Measurements from ENCODE around the gene NMU.
A peak's percentile ranks its signal among the peaks of the same experiment; 100 is the strongest.
"Not testable (repeated sequence)": the region's sequence is repeated elsewhere in the genome, so short reads cannot be mapped to it uniquely, and the experiment has no call there.

Gene NMU

DNA sequence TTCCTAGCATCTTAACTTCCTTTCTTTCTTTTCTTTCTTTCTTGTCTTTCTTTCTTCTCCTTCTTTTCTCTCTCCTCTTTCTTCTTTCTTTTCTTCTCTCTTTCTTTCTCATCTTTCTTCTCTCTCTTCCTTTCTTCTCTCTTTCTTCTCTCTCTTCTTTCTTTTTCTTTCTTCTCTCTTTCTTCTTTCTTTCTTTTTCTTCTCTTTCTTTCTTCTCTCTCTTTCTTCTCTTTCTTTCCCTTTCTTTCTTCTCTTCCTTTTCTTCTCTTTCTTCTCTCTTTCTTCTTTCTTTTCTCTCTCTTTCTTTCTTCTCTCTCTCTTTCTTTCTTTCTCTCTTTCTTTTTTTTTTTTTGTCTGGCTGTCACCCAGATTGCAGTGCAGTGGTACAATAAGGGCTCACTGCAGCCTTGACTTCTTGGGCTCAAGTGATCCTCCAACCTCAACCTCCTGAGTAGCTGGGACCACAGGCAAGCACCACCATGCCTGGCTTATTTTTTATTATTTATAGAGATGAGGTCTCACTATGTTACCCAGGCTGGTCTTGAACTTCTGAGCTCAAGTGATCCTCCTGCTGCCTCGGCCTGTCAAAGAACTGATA lies 17.5 kb downstream of the NMU start:
- DNase-seq, result no peak

DNA sequence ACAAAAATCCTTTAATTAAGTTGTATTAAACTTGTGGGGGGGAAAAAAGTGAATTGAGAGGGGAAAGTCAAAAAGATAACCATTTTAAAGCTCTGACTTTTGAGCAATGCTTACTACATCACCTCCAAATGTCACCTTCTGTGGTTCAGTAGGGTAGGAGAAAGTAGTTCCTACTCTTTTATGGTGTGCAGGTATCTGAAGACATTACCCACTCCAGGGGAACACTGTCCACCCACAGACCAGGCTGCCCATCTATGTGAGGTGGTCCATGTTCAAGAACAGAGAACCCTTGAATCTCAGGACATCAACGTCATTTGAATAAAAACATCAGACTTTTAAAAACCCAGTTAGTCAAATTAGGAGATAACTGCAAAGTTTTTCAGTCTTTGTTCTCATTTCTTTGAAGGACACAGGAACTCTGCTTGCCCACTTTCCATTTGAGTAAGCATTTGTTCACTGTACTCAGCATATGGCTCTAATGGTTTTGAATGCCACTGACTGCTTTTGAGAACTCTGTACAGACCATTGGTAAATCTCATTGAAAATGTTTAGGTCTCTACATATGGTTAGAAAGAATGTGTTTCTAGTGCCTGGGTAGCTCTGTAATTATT lies 18.4 kb downstream of the NMU start:
- DNase-seq, result peak; percentile 56

DNA sequence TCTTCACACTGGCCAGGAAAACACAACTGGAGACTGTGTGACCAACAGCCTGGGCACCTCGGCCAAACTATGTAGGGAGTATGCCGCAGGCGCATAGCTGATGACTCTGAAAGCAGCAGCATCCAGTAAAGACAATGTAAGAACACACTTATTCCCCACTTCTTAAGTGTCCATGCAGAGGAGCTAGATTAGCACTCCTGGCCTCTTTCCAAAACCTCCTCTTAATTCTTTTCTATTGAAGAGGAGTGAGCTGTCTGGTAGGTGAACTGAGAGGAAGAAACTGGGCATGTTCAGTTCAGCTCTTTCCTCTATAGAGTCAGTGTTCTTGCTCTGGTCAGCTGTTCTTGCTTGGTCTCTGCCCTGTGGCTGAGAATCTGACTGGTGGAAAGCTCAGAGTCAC lies 21.1 kb downstream of the NMU start:
- no peak for DNase-seq

DNA sequence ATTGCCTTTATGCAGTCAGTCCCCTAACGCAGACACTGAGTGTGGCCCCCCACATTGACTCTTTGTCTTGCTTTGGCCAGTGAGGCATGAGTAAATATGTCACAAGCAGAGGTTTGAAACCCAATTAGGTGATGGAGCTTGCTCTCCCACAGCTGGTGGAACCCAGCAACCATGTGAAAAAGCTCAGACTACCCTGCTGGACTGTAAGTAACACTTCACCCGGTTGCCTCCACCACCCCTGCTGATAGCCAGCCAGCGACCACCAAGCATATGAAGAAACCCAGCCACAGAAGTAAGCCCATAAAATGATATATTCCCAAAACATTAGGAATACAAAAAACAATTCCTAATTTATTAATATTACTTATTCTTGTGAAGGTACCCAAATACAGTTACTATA lies 22.5 kb downstream of the NMU start:
- no peak for DNase-seq

DNA sequence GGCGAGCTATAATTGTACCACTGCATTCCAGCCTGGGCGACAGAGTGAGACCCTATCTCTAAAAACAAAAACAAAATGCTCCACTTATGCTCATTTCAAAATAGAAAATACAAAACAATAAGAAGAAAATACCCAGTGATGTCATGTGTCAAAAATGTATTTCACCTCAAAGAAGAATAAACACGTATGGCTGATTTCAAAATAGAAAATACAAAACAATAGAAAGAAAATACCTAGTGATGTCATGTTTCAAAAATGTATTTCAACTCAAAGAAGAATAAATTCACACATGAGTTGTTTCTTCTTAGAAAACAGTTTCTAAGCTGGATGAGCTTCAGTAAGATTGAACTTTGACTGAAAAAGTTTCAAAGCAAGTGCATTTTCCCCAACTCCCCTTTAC lies 23.8 kb downstream of the NMU start:
- DNase-seq, result no peak

DNA sequence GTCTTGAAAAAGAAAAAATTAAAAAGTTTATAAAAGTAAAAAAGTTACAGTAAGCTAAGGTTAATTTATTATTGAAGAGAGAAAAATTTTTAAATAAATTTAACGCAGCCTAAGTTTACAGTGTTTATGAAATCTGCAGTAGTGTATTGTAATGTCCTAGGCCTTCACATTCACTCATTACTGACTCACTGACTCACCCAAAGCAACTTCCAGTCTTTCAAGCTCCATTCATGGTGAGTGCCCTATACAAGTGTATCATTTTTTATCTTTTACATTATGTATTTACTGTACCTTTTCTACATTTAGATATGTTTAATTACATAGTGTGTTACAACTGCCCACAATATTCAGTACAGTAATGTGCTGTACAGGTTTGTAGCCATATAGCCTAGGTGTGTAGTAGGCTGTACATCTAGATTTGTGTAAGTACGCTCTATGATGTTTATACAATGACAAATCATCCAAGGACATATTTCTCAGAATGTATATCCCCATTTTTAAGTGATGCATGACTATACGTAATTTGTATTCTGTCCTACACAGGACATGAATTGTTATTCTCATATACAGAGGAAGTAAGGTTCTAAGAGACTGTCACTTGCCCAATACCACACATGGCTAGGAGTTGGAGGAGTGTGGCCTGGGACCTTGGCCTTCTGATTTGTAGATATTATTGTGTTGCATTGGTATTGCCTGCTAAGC lies 24.6 kb downstream of the NMU start:
- no peak for DNase-seq

DNA sequence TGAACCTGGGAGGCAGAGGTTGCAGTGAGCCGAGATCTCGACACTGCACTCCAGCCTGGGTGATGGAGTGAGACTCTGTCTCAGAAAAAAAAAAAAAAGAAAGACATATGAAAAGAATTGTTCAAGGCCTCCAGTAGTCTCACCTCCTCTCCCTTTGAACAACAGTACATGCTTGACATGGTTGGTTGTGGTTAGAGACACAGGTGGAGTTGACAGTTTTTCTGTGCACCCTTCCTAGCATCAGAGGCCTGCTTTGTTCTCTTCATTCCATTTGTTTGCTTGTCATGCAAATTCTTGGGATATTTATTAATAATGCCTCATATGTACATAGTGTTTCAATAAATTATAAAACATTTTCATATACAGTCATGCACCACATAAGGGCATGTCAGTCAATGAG lies 25.7 kb downstream of the NMU start:
- no peak for DNase-seq

DNA sequence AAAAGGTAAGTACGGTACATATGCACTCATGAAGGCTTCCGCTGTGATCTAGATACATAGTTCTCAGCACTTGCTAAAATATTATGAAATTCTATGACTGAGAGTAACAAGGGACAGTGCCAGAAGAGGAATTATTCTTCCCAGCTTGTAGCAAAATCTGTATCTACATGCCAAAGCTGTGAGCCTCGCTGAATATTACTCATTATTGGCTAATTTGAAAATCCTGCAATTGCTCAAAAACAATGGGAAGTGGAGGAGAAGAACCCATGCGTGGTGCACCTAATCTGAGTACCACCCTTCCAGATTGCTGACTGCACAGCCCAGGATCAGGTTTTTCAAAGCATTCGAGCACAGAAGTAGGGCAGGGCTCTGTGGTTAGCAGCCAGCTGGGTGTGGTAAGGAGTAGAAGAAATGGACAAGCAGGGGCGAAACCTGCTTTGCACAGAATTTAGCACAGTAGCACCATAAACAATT lies 26.7 kb downstream of the NMU start:
- DNase-seq, result no peak

DNA sequence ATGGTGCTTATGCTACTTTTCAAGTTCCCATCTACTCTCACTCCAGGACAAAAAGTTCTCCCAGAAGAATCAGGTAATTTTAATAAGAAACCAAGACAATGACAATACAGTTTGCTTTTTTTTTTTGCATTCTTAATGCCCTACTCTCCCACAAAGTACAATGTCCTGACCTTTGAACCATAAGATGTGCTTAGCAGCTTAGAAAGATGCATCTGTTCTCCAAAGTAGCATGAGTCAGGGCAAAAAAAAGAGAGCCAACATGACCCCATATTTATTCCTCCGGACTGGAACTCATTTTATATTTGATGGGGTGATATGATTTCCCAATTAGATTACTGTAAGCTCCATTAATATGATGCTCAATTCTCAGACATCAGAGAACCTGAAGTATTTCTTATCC lies 27.5 kb downstream of the NMU start:
- DNase-seq, result no peak

DNA sequence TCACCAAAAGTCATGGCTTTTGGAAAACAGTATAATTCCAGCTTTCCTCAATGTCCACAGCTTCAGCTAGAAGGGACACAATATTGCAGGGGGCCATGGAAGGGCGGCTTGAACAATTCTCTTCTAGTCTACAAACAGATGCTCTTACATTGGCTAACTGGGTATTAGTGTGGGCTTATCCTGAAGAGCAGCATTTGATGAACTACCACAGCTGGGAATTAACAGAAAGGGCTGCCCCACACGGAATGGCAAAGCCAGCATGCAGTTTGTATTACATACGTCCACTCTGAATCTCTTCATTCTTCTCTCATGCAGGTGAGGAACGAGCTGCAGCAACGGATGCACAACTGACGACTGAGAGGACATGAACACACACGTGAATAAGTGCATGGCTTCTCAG lies 31.1 kb downstream of the NMU start:
- no peak for DNase-seq

DNA sequence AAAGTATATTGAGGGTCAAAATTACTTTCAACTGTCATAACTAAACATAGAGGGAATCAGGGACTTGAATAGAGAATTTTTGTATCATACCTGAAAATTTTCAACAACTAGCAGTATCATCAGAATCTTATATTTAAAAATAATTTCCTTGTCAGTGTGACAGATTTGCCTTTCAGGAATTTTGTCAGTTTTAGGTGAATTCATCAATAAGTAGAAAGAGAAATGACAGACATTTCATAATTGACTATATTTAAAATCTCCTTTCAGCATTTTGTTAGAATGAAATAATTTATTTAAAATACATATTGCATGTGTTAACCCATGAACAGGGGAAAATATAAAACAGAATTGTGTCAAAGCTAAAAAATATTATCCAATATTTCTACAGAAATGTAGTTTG lies 35.5 kb downstream of the NMU start:
- DNase-seq, result no peak

DNA sequence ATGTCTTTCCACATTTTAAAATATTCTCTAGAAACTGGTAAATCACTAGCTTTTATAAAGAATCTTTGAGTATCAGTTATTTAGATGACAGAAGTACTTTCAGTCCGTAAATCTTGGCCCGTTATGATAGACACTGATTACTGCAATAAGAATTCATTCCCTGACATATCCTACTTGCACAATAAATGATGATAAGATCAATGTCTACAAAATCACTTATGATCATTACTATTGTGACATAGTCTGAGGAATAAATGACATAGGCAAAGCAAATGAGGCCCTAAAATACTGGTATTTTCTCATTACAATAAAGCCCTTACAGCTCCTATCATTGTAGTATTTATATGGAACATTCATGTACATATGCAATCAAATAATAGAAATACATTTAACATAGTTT lies 37.5 kb downstream of the NMU start:
- no peak for DNase-seq

DNA sequence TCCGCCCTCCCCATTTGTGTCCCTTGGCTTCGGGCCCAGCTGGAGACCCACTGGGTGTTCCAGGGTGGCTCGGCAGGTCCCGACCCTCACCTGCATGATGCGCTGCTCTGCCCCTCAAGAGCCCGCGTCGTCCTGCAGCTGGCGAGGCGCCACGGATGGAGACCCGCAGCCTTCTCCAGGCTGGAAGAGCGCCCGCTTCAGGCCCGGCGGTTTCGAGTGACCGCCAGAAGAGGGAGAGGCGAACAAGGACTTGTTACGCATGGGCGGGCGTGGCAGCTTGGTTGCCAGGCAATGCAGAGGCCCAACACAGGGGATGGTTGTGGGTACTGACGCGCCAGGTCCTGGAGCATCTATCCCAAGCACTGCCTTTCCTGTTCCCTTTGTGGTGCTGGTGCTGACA lies 44.1 kb downstream of the NMU start, which contains the start of gene PDCL2:
TSS of gene PDCL2 (minus strand) at position 232 of the 400 bp plus-strand sequence. CDS start at position 96, 136 bp downstream.
- no peak for DNase-seq

DNA sequence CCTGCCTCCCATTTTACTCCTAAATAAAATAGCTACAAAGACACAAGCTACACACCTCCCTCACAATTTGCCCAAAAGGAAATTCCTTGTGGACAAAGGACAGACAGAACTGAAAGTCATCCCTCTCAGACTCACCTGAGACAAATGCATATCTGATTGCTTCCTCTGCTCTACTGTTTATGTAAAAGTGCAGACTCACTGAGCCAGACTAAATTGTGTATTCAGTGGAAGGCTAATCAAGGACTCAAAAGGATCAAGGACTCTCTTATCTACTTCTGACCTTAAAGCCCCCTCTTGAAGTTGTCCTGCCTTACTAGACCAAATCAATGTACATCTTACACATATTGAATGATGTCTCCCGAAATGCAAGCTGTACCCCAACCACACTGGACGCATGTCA lies 47.9 kb downstream of the NMU start:
- DNase-seq, result no peak

DNA sequence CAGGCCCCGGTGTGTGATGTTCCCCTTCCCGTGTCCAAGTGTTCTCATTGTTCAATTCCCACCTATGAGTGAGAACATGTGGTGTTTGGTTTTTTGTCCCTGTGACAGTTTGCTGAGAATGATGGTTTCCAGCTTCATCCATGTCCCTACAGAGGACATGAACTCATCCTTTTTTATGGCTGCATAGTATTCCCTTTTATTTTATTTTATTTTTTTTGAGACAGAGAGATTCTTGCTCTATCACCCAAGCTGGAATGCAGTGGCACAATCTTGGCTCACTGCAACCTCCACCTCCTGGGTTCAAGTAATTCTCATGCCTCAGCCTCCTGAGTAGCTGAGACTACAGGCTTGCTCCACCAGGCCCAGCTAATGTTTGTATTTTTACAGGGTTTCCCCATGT lies 53.3 kb downstream of the NMU start:
- not testable (repeated sequence) for DNase-seq

DNA sequence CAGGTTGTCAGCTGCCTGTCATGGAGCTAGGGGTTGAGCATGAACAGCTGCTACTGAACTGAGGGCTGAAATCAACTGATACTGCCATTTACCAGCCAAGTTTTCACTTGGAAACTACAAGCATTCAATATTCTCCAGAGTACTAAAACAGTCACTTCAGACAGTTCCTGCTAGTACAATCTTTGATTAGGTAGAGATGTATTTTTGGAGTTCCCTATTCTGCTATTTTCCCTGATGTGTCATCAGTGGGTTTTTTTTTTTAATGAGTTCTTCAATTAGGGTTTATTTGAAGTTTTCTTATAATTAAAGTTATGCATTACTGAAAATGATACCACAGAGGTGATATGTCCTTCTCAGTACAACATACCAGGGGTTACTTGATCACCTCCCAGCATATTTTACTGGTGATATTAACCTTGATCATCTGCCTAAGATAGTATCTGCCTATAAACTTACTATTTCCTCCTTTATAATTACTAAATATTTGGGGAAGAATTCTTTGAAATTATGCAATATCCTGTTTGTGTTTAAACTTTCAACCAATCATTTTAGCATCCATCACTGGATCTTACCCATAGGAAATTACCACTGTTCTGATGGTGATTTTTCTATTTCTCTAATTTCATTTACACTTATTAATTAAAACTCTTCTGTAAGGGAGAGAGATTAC lies 57.6 kb downstream of the NMU start:
- no peak for DNase-seq

DNA sequence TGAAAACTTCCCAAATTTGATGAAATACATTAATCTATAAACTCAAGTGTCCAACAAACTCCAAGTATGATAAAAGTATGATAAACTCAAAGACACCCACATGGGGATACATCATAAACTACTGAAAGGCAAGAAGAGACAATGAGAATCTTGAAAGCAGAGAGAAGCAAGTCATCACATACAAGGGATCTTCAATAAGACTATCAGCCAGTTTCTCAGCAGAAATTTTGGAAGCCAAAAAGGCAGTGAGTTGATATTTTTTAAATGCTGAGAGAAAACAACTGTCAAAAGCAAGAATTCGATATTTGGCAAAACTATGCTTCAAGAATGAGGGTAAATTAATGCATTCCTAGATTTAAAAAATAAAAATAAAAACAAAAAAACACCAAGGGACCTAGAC lies 60.6 kb downstream of the NMU start:
- no peak for DNase-seq

DNA sequence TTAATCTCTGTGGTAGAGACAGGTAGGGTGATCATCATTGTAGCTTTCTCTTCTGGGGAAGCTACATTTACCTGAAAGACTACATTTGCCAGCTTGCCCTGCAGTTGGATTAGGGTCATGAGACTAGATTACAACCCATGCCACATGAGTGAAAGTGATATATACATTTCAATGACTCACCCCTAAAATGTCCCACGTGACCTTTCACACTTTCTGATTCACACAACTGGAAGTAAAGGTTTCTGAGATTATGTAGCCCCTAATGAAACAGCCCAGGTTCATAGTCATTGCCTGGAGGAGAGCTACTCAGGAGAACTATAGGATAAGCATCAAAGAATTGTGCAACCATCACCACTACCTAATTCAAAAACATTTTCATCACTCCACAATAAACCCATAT lies 61.8 kb downstream of the NMU start:
- DNase-seq, result peak; percentile 35

DNA sequence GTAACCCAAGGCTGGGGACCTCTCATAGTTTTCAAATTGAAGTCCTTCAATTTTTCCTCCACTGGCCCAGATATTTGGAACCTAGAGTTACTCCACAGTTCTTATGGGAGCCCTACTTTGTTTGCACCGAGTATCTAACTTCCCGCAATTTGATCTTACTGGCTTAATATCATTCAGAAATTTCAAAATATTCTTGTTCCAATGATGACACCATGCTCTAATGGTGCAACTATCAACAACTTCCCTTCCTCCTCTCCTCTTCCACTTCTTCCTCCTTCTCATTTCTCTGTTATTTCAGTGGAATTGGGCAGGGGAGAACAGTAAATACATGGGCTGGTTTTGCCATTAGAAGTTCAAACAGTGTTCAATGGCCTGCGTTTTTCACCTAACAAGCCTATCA lies 64.3 kb downstream of the NMU start:
- no peak for DNase-seq

DNA sequence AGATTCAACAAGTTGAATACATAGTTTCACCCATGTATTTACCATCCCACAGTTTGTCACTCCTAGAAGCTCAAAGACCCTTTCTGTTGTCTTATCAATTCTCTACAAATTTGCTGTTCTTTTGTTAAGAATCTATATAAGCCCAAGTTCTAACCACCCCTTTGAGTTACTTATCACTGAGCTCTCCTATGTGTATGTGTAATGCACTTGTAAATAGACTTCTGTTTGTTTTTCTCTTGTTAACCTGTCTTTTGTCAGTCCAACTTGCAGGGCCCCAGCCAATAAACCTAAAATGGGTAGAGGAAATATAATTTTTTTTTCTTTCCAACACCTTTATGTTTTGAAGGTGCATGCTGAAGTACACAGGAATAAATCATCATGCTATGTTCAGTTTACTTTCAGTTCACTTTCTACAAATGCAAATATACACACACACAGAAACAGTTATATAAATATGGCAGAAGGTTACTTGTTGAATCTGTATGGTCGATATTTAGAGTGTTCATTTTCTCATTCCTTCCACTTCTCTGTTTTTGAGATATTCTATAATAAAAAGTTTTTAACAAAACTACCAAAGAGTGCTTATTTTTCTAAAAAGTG lies 67.1 kb downstream of the NMU start:
- DNase-seq, result no peak

DNA sequence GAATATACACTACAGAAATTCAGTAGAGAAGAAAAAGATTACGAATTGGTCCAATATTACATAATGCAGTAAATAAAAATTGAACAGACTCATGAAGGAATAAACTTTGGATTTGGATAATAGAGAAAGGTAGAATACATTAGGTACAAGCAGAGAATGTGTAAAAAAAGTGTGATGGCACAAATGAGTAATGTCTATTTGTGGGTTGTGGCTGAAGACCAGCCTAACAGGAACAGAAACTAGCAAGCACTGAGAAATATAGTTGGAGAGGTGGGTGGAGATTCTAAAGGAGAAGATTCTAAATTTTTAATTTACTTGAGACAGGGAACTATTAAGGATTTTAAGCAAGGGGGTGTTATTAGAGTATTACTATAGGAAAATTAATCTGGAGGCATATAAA lies 74.2 kb downstream of the NMU start:
- peak; percentile 48 for DNase-seq

DNA sequence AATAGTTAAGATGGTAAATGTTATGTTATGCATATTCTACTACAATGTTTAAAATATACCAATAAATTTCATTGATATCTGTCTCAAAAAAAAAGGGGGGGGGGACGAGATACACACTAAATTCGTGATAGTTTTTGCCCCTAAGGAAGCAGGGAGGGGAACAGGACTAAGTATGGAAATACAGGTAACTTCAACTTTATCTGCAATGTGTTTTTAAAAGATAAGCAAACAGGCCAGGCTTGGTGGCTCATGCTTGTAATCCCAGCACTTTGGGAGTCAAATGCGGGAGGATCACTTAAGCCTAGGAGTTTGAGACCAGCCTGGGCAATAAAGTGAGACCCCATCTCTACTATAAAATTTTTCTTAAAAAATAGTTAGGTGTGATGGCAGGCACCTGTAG lies 76.0 kb downstream of the NMU start:
- DNase-seq, result no peak

DNA sequence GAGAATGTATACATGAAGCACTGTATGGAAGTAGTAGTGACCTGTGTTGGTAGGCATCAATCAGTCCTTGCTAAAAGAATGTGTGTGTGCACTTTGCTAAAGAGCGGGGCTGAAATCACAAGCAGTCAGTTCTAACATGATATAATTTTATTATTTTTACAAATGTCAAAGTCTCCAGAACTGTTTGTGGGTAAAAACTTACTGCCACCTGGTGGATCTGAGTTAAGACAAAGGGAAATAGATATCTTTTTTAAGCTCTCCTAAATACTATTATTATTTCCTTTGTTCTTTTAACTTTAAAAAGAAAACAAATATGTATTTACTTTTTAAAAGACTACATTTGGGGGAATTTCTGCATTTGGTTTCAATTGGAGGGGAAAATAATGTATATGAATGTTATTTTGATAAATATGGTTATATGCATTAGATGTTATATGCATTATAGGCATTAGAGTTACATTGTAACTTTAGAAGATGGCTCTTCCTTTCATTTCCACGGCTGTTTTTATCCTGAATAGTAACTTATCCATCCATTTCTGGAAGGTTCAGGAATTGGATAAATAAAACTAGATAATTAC lies 81.6 kb downstream of the NMU start:
- no peak for DNase-seq

Measured in activated CD4-positive, alpha-beta T cell treated with anti-CD3 and anti-CD28 coated beads, Interleukin-2, amount 50 U/mL, for 16 hours (primary cell).